ENCODE data around the gene ZNF750.

GRCh38 chr17:82795615-82796014 lies 44.2 kb downstream of the ZNF750 start:
- no peak for TF ChIP-seq TAF1 (IDR thresholded peaks at IDR 0.05; ENCODE audit: borderline replicate concordance, low read depth, low read length)
- TF ChIP-seq POLR2AphosphoS5 (IDR thresholded peaks at IDR 0.05; ENCODE audit: low read depth, low read length) = no peak

Data from GM12892 (cell line).